GM21447 (cell line): ENCODE measurements around the gene MIGA1.
A peak's percentile ranks its signal among the peaks of the same experiment; 100 is the strongest.
"Not testable (repeated sequence)": the region's sequence is repeated elsewhere in the genome, so short reads cannot be mapped to it uniquely, and the experiment has no call there.

Source experiments
- ATAC-seq: cut with Tn5 transposase; IDR thresholded peaks from one replicate; pipeline ENCODE4 v1.9.1; 2021; ENCODE audit not compliant: unreplicated experiment

Gene MIGA1

DNA sequence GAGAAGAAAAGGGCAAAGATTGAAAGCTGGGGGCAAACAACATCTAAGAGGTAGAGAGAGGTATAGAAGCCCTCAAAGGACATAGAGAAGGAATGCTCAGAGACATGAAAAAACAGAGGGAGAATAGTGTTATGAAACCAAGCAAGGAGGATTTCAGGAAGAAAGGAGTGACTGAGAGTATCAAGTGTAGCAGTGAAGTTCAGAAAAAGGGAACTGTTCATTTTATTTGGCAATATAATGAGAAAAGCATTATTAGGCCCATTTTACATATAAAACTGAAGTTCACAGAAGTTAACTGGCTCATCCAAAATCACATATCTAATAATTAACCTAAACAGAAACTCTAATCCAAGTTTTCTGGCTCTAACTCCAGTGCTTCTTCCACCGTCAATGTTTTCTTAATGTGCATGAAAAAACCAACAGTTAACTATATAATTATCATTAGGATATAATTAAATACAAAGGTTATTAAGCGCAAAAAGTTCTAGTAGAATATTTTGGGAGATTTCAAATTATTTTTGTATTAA, 126.6 kb downstream of the MIGA1 start:
- no peak for ATAC-seq

DNA sequence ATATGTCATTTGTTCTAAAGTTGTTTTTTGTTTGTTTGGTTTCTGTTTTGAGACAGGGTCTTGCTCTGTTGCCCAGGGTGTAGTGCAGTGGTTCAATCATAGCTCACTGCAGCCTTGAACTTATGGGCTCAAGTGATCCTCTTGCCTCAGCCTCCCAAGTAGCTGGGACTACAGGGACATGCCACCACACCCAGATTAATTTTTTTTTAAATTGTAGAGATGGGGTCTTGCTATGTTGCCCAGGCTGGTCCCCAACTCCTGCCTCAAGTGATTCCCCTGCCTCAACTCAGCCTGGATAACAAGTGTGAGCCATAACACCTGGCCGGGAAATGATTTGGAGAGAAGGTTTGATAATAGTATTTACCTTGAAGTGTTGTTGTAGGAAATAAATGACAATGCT, 127.2 kb downstream of the MIGA1 start:
- ATAC-seq: no peak

DNA sequence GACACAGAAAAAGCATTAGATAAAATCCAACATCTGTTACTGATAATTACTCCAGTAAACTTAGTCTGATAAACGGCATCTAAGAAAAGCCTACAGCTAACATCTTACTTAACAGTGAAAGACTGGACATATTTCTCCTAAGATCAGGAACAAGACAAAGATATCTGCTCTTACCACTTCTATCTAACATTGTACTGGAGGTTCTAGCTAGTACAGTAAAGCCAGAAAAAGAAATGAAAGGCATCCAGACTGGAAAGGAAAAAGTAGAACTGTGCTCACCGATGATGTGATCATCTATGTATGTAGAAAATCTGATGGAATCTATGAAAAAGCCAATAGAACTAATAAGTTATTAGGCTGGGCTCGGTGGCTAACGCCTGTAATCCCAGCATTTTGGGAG, 130.7 kb downstream of the MIGA1 start:
- no peak for ATAC-seq

DNA sequence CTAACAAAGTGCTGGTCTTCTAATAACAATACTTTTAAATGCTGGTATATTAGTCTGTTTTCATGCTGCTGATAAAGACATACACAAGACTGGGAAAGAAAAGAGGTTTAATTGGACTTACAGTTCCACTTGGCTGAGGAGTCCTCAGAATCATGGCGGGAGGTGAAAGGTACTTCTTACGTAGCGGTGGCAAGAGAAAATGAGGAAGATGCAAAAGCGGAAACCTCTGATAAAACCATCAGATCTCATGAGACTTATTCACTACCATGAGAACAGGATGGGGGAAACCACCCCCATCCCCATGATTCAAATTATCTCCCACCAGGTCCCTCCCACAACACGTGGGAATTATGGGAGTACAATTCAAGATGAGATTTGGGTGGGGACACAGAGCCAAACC, 139.5 kb downstream of the MIGA1 start:
- ATAC-seq: not testable (repeated sequence)

DNA sequence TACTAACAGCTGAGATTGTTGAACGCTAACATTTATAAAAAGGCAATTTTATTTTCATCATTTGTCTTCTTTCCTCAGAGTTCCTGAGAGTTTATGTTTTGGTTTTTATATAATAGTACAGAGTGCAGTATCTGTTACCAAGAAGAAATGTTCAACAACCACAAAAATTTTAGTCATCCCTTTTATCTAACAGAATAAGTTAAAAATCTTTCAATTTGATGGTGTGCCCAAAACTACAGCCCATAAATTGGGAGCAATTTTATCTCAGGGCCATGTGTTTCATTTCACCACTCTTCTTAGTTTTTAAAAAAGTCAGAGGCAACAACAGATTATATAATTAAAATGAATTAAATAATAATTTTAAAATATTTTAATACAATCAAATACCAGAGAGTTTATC, 146.1 kb downstream of the MIGA1 start:
- ATAC-seq: no peak

DNA sequence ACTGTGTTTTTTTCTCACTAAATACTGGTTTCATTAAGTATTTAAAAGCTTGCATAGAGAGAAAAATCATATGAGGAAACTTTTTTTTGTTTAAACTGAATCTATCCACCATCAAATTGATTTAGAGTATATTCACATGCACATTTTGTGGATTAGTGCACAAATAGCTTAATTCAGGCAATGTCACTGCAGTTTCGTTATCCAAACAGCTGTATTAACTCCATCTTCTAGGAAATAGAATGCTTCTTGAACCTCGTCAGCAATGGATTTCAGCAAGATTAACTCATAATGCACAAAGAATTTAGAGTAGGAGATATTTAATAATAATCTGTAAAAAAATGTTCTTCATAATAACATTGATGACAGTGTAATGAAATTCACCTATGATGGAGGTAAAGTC, 146.5 kb downstream of the MIGA1 start:
- no peak for ATAC-seq

DNA sequence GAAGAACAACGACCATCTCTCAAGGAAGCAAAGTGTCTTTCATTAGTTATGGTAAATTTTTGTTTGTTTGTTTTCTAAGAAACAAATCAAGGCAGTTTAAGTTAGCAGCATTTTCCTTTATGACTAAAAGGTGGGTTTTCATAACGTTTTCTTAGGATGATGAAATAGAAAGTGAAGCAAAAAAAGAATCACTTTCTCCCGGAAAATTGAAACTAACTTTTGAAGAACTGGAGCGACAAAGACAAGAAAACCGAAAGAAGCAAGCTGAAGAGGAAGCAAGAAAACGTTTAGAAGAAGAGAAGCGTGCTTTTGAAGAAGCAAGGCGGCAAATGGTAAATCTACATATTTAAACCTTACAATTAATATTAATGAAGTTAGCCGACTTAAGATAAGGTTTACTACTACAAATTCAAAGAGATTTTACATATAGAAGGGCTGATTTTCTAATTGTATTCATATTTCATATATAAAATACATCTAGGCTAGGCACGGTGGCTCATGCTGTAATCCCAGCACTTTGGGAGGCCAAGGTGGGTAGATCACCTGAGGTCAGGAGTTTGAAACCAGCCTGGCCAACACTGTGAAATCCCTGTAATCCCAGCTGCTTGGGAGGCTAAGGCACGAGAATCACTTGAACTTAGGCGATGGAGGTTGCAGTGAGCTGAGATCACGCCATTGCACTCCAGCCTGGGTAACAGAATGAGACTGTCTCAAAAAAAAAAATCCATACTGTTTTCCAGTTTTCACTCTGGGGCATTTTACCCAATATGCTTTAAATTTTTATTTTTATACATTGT, 147.3 kb downstream of the MIGA1 start:
- ATAC-seq: peak; percentile 78

DNA sequence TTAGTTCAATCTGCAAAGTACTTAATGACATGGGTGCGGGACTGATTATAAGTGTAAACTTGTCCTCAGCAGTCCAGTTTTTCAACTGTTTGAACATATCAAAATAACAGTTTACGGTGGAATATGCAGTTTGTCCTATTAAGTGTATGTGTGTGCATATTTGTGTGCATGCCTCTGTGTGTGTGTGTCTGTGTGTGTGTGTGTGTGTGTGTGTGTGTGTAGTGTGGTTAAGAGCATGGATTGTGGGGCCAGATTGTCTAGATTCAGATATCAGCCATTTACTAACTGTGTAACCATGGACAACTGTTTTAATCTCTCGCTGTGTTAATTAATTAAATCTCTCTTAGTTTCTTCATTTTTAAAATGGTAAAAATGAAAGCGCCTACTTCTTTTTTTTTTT, 148.0 kb downstream of the MIGA1 start:
- ATAC-seq: no peak
